PC-9 (cell line): ENCODE data around the gene SAMD11. TPM values are rescaled to one million over a fixed set of nuclear protein-coding genes. Genes with fewer than 3 reads are reported as not detected.

Experiments
- BruUV-seq: library from RNA; stranded (reverse); fragments of 400-500 nt; replicated peaks from 2 replicates; lab custom pipeline; 2021; lab: Mats Ljungman, UMichigan
- CTCF ChIA-PET: fragments of 300-600 bp; sonication (Branson Sonifier 250); formaldehyde crosslinking; loops from one replicate; lab custom pipeline; 2022; ENCODE audit warnings: antibody characterized with exemption; lab: Charles Lee
- POLR2A ChIA-PET: fragments of 300-600 bp; sonication (Branson Sonifier 250); formaldehyde crosslinking; loops from one replicate; lab custom pipeline; 2022; ENCODE audit warnings: antibody characterized with exemption; ENCODE audit not compliant: unreplicated experiment; lab: Charles Lee
- DNase-seq, 2 experiments: peaks; one replicate each; pipeline versions ENCODE4 v3.0.0 to v3.0.0-alpha.2; 2015 to 2022; ENCODE audit warnings: mixed read lengths in 1 of 2
- H2AFZ ChIP-seq: fragments of 200-600 bp; sonication (generic); 2 replicates; pipeline ENCODE4 v1.8.1; 2017; ENCODE audit warnings: antibody characterized with exemption
- H3F3A ChIP-seq: fragments of 200-600 bp; sonication (generic); 2 replicates; pipeline ENCODE4 v1.8.1; 2017; ENCODE audit warnings: antibody characterized with exemption, mild to moderate bottlenecking, low read depth; ENCODE audit not compliant: insufficient read depth
- H3K27ac ChIP-seq: fragments of 200-600 bp; sonication (generic); 2 replicates; pipeline ENCODE4 v1.6.1; 2016; ENCODE audit warnings: mixed run types
- H3K27me3 ChIP-seq: fragments of 200-600 bp; sonication (generic); 2 replicates; pipeline ENCODE4 v1.6.1; 2016; ENCODE audit warnings: low read depth, mixed run types; ENCODE audit not compliant: insufficient read depth
- H3K36me3 ChIP-seq: fragments of 200-600 bp; sonication (generic); 2 replicates; pipeline ENCODE4 v1.6.1; 2016; ENCODE audit warnings: low read depth, mixed run types
- H3K4me1 ChIP-seq: fragments of 200-600 bp; sonication (generic); replicated peaks from 2 replicates; pipeline ENCODE4 v1.6.1; 2016; ENCODE audit warnings: mixed run types; ENCODE audit not compliant: insufficient read depth
- H3K4me2 ChIP-seq: fragments of 200-600 bp; sonication (generic); 2 replicates; pipeline ENCODE4 v1.6.1; 2017; ENCODE audit warnings: mixed run types
- H3K4me3 ChIP-seq: fragments of 200-600 bp; sonication (generic); 2 replicates; pipeline ENCODE4 v1.6.1; 2016; ENCODE audit warnings: mixed run types
- H3K79me2 ChIP-seq: fragments of 200-600 bp; sonication (generic); 2 replicates; pipeline ENCODE4 v1.6.1; 2017; ENCODE audit warnings: low read depth, mixed run types
- H3K9me2 ChIP-seq: fragments of 200-600 bp; sonication (generic); 2 replicates; pipeline ENCODE4 v1.8.1; 2017; ENCODE audit warnings: mild to moderate bottlenecking; ENCODE audit not compliant: insufficient read depth
- H3K9me3 ChIP-seq: fragments of 200-600 bp; sonication (generic); 2 replicates; pipeline ENCODE4 v1.8.1; 2016; ENCODE audit warnings: low read depth; ENCODE audit not compliant: insufficient read depth
- H4K20me1 ChIP-seq: fragments of 200-600 bp; sonication (generic); 2 replicates; pipeline ENCODE4 v1.8.1; 2017; ENCODE audit not compliant: insufficient read depth
- EZH2 ChIP-seq: fragments of 200-600 bp; sonication (generic); IDR thresholded peaks from 2 replicates; pipeline ENCODE4 v1.8.0; 2017; ENCODE audit warnings: antibody characterized with exemption, low read depth
- intact Hi-C: fragments of 100-400 bp; cut with micrococcal nuclease; formaldehyde crosslinking; loops from one replicate; pipeline ENCODE4 v1.10.0; 2022; ENCODE audit not compliant: unreplicated experiment
- total RNA-seq: library from RNA; stranded (reverse); gene quantifications from 2 replicates; pipeline ENCODE4 v1.2.3, GENCODE V29; 2021
- TF ChIP-seq, protein P1 (sequence below): fragments of 200-600 bp; sonication (generic); conservative IDR thresholded peaks from 2 replicates; pipeline ENCODE4 v1.6.1; 2017; ENCODE audit warnings: mixed run types, antibody characterized with exemption, mild to moderate bottlenecking, moderate library complexity

Gene SAMD11
- total RNA-seq, 1 experiment from 2014 or later: 0.59 TPM

DNA sequence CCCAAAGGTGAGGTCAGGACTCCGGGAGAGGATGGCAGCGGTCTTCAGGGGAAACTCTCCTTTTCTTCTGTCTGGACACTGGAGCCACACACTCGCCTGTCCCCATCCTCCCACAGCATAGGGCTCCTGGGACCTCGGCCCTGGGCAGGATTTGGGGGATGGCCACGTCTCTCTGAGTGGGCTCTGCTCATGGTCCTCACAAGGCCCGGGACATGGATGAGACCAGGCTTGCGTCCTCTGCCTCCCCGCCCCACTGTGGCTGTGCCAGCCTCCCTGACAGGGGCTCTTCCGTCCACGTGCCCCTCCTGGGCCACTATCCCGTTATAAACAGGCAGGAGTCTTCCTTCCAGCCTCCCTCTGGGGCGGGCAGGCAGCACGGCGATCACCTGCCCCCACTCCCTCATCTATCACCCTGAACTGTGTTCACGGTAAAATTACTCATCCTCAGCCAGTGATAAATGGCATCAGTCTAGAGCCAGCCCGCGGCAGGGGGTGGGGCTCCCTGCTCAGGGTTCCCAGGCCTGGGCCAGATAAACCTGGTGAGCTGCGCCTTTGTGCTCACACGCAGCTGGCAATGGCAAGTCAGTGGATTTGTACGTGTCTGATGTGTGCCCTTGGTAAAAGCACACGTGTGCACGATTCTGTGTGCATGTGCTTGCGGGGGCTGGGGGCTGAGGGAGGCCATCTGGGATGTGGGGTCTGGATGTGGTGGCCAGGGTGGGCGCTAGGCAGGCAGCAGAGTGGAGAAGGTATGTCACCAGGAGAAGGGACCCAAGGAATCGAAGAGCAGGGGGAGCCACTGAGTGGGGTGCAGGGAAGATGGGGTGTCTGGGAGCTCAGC is 12.6 kb upstream of the SAMD11 start:
- Histone ChIP-seq H3K79me2 (no peaks in the 10 kb centered on the region), H2AFZ (no peak overlapping the region), H3K27ac (no peak overlapping the region), H3K9me3 (no peaks in the 10 kb centered on the region), H3K9me2 (no peaks in the 10 kb centered on the region), H3F3A (peaks cover 22% of the 10 kb centered on the region), H4K20me1 (no peaks in the 10 kb centered on the region), H3K36me3 (no peaks in the 10 kb centered on the region), H3K27me3 (peaks cover 16% of the 10 kb centered on the region; the same call in 1 of the 2 replicates), H3K4me3 (no peak overlapping the region), H3K4me1 (peaks cover 27% of the 10 kb centered on the region), H3K4me2 (peak overlapping the region; percentile 50)
- no TSS peak for BruUV-seq
- DNase-seq: peak; percentile 61 to 74
- TF ChIP-seq, protein P1, sequence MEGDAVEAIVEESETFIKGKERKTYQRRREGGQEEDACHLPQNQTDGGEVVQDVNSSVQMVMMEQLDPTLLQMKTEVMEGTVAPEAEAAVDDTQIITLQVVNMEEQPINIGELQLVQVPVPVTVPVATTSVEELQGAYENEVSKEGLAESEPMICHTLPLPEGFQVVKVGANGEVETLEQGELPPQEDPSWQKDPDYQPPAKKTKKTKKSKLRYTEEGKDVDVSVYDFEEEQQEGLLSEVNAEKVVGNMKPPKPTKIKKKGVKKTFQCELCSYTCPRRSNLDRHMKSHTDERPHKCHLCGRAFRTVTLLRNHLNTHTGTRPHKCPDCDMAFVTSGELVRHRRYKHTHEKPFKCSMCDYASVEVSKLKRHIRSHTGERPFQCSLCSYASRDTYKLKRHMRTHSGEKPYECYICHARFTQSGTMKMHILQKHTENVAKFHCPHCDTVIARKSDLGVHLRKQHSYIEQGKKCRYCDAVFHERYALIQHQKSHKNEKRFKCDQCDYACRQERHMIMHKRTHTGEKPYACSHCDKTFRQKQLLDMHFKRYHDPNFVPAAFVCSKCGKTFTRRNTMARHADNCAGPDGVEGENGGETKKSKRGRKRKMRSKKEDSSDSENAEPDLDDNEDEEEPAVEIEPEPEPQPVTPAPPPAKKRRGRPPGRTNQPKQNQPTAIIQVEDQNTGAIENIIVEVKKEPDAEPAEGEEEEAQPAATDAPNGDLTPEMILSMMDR: no peak
- TF ChIP-seq EZH2: no peak
- ChIA-PET CTCF (no interaction called here), POLR2A (no interaction called here)
- intact Hi-C loops: no loop called here

- peak in 1 of 2 experiments; percentile 6 for DNase-seq
- Histone ChIP-seq H3K27ac (no peak overlapping the region), H3K9me2 (no peaks in the 10 kb centered on the region), H3K4me1 (peaks cover 17% of the 10 kb centered on the region), H4K20me1 (no peaks in the 10 kb centered on the region), H3K36me3 (no peaks in the 10 kb centered on the region), H2AFZ (no peak overlapping the region), H3K4me3 (no peak overlapping the region), H3K9me3 (no peaks in the 10 kb centered on the region), H3K27me3 (peaks cover 26% of the 10 kb centered on the region), H3K79me2 (no peaks in the 10 kb centered on the region), H3K4me2 (no peak overlapping the region), H3F3A (peaks cover 12% of the 10 kb centered on the region)
- ChIA-PET CTCF (no interaction called here), POLR2A (no interaction called here)
- intact Hi-C loops: no loop called here
- no peak for TF ChIP-seq EZH2
- TF ChIP-seq, protein P1: no peak
- BruUV-seq: no TSS peak
Observed at GRCh38 chr1:911875-912739, 11.6 kb upstream of the SAMD11 start.

GRCh38 chr1:912740-913301 is 10.9 kb upstream of the SAMD11 start:
- Histone ChIP-seq H3K9me2 (no peaks in the 10 kb centered on the region), H3F3A (peaks cover 7% of the 10 kb centered on the region; the same call in 1 of the 2 replicates), H3K79me2 (no peaks in the 10 kb centered on the region), H3K4me2 (no peak overlapping the region), H3K27ac (no peak overlapping the region), H2AFZ (no peak overlapping the region), H3K27me3 (peaks cover 33% of the 10 kb centered on the region), H3K4me1 (peaks cover 13% of the 10 kb centered on the region), H3K36me3 (no peaks in the 10 kb centered on the region), H3K4me3 (no peak overlapping the region), H4K20me1 (no peaks in the 10 kb centered on the region), H3K9me3 (no peaks in the 10 kb centered on the region)
- intact Hi-C loops: no loop called here
- POLR2A ChIA-PET: no interaction called here
- peak in 1 of 2 experiments; percentile 8 for DNase-seq
- no peak for TF ChIP-seq EZH2
- TF ChIP-seq, protein P1: no peak
- BruUV-seq: no TSS peak
- CTCF ChIA-PET: no interaction called here
